Fibroblast of the aortic adventitia (primary cell): ENCODE results near the gene MYL4. TPM values are rescaled to one million over a fixed set of nuclear protein-coding genes. Genes with fewer than 3 reads are reported as not detected.
A peak's percentile ranks its signal among the peaks of the same experiment; 100 is the strongest.

ENCODE experiments used
- DNase-seq: peaks from one replicate; pipeline ENCODE4 v3.0.0-alpha.2; 2010; ENCODE audit warnings: low read depth
- H3K4me3 ChIP-seq: 2 replicates; pipeline ENCODE4 v1.5.1; 2011; ENCODE audit warnings: low read depth, mild to moderate bottlenecking, control low read depth, low read length, moderate library complexity
- total RNA-seq: library from RNA; depleted of rRNA; stranded (reverse); fragments of >200 nt; gene quantifications from 2 replicates; pipeline ENCODE4 v1.2.3, GENCODE V29; 2012; ENCODE audit warnings: low replicate concordance
- TF ChIP-seq, protein P1 (sequence below): IDR thresholded peaks from 2 replicates; pipeline ENCODE4 v1.5.1; 2011; ENCODE audit warnings: mild to moderate bottlenecking, low read length, control low read depth, inconsistent platforms; ENCODE audit not compliant: insufficient read depth

MYL4 gene
- total RNA-seq, 1 donor, result not detected

DNA sequence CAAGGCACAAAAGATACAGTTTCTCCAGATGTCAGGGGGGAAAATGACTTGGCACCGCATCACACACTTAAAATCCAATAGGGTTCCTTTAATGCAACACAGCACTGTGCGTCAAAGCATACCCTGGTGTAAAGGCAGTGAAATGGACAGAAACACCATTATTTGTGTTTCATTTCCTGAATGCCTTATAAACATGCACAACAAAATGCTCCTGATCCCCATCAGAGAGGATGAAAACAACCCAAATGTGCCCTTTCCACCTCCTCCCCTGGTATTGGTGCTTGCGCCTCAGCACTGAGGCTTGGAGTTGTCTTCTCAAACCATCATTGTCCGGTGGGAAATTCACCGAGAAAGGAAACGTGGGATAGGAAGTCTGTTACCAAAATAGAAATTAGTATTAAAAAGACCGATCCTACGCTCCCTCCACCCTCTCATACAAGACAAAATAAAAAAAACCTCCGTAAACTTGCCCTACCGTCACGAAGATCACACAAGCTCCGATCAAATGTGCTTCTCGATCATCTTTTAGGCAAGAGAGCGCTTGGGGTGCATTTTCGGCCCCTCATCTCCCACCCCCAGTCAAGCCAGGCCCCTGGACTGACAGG lies 20.8 kb upstream of the MYL4 start:
- DNase-seq, result peak; percentile 65
- TF ChIP-seq, protein P1, sequence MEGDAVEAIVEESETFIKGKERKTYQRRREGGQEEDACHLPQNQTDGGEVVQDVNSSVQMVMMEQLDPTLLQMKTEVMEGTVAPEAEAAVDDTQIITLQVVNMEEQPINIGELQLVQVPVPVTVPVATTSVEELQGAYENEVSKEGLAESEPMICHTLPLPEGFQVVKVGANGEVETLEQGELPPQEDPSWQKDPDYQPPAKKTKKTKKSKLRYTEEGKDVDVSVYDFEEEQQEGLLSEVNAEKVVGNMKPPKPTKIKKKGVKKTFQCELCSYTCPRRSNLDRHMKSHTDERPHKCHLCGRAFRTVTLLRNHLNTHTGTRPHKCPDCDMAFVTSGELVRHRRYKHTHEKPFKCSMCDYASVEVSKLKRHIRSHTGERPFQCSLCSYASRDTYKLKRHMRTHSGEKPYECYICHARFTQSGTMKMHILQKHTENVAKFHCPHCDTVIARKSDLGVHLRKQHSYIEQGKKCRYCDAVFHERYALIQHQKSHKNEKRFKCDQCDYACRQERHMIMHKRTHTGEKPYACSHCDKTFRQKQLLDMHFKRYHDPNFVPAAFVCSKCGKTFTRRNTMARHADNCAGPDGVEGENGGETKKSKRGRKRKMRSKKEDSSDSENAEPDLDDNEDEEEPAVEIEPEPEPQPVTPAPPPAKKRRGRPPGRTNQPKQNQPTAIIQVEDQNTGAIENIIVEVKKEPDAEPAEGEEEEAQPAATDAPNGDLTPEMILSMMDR, result no peak
- H3K4me3 ChIP-seq, result peak overlapping the region; percentile 91

DNA sequence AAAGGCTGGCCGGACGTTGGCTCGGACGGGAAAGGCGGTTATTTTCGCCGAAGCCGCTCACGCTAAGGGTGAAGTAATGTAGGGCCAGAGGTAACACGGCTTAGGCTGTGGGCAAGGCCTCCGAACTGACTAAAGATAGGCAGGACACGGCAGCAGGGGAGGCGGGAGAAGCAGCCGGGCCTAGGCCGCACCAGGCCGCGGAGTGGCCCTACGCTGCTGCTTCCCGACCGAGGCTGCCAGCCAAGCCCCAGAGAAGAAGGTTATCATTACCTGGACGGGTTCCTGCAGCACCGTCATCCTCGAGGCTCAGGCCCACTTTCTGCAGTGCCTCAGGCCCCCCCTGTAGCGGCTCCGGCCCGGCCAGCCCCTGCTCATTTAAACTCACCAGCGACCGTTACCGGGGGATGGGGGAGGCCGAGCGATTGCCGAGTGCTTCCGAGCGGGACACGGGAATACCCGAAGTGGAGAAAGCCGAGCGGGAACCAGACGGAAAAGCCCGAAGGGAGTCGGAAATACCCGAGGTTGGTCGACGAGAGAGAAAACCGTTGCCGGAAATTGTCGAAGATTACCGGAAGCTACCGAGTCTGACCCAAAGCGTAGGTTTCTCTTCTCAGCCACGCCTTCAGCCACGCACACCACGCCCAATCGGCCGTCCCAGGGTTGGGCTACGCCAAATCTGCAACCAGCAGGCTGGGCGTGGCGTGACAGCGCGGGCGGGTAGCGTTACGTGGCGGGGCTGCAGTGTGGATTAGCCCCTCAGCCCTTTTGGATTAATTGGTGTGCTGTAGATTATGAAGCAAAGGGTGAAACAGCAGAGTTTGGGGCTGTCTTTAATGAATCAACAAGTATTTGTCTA lies 20.0 kb upstream of the MYL4 start, which contains the start of gene CDC27:
TSS of gene CDC27 (minus strand) at position 420 of the 856 bp plus-strand sequence. CDS start at position 297, 123 bp downstream.
- DNase-seq, result peak; percentile 99
- TF ChIP-seq, protein P1, result no peak
- H3K4me3 ChIP-seq, result peak within 1 kb of the TSS; percentile 91

DNA sequence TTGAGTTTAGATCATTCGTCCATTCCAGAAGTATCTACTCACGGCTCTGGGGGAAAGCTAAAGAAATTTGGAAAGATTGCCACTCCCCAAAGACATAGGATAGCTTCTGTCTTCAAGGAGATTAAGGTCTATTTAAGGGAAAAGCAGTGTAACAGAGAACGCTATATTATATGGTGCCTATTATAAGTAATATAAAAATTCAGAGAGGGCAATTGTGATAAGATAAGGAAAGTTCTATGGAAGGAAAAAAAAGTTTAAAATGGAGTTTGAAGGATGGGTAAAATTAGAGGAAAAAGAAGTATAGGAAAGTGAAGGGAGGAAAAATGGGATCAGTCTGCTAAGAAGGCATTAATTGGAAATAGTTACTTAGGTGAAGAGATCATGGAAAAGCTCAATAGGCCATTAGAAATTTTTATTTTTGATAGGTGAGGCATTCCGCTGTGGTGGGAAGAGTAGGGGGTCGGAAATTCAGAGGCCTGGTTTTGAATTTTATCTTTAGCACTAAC lies 19.4 kb upstream of the MYL4 start:
- DNase-seq, result no peak
- TF ChIP-seq, protein P1, result no peak

DNA sequence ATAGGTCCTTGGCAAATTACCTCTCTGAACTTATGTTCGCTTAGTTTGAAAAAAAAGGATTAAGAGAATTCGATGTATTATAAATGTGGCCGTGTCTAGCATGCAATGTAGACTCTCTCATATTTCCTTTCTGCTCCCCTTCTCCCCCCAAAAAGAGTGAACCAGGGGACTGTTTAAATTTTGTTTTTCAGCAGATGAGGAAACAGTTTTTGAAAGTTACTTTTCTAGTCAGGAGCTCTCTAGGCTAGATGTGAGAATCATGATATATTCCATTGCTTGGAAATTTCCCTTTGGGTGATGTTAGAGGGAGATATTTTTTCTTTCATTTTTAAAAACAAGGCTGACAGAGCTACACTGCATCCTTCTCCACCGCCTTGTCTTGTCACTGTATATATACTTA lies 18.9 kb upstream of the MYL4 start:
- TF ChIP-seq, protein P1, result no peak
- no peak for DNase-seq
- no peak overlapping the region for H3K4me3 ChIP-seq

More for the DNA sequence above, 19.4 kb upstream of the MYL4 start:
- peak overlapping the region; percentile 67 for H3K4me3 ChIP-seq

DNA sequence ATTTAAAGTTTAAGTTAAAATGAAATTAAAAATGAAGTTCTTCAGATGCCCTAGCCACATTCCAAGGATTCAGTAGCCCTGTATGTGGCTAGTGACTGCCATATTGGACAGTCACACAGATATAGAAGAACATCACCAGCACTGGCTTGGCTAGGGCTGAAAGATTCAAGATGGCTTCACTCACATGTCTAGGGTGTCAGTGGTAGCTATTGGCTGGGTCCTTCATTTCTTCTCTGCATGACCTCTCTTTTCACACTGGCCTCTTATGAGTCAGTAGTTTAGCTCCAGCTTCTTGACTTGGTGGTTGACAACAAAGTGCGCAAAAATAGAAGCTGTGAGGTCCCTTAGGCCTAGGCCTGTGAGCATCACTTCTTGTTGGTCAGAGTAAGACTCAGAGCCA lies 18.4 kb upstream of the MYL4 start:
- DNase-seq, result no peak
- TF ChIP-seq, protein P1, result no peak
- no peak overlapping the region for H3K4me3 ChIP-seq

DNA sequence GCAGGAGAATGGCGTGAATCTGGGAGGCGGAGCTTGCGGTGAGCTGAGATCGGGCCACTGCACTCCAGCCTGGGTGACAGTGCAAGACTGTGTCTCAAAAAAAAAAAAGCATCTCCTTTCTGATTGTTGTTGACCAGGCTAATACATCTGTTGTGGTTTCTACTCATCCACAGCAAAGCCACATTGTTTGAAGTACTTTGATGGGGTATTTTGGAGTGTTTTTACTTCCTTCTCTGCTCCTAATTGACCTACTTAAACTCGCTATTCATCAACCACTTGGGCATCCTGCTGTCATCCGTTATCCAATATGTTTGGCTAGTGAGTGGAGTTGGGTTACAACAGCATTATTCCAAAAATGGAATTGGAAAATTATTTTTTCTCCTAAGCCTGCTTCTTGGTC lies 16.6 kb upstream of the MYL4 start:
- H3K4me3 ChIP-seq, result no peak overlapping the region
- TF ChIP-seq, protein P1, result no peak
- DNase-seq, result no peak
